Measurements from ENCODE around the gene SIRT4.

DNA sequence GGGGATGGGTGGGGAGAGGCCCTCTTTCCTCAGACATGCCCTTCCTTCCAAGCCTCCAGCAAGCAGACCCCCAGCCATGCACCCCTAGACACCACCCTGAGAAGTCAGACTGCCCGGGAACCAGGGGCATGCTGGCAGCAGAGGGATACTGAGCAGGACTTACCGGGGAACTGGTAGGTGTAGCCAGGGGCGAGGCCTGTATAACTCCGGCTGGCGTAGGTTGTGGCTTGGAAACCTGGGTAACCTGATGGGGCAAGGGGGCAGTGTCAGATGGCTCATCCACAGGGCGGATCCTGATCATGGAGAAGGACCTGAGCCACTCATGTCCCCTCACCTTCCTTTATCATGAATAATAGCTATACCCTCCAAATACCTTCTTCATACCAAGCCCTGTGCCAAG, 51.0 kb downstream of the SIRT4 start:
- no peak for TF ChIP-seq EZH2 (IDR thresholded peaks at IDR 0.05; ENCODE audit: low read depth)
- TF ChIP-seq, protein P1, sequence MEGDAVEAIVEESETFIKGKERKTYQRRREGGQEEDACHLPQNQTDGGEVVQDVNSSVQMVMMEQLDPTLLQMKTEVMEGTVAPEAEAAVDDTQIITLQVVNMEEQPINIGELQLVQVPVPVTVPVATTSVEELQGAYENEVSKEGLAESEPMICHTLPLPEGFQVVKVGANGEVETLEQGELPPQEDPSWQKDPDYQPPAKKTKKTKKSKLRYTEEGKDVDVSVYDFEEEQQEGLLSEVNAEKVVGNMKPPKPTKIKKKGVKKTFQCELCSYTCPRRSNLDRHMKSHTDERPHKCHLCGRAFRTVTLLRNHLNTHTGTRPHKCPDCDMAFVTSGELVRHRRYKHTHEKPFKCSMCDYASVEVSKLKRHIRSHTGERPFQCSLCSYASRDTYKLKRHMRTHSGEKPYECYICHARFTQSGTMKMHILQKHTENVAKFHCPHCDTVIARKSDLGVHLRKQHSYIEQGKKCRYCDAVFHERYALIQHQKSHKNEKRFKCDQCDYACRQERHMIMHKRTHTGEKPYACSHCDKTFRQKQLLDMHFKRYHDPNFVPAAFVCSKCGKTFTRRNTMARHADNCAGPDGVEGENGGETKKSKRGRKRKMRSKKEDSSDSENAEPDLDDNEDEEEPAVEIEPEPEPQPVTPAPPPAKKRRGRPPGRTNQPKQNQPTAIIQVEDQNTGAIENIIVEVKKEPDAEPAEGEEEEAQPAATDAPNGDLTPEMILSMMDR (conservative IDR thresholded peaks at IDR 0.05) = no peak

Measured in PC-9 (cell line).